Osteoblast (primary cell): Measurements from ENCODE around the gene IDNK. TPM values are rescaled to one million over a fixed set of nuclear protein-coding genes. Genes with fewer than 3 reads are reported as not detected.
"Not testable (repeated sequence)": the region's sequence is repeated elsewhere in the genome, so short reads cannot be mapped to it uniquely, and the experiment has no call there.

Experiments
- DNase-seq: peaks from one replicate; pipeline ENCODE4 v3.0.0; 2011; ENCODE audit warnings: low spot score, mixed read lengths; ENCODE audit not compliant: insufficient read length; ENCODE audit errors: missing footprints
- H2AFZ ChIP-seq: 2 replicates; pipeline ENCODE4 v1.6.0; 2011; ENCODE audit warnings: mild to moderate bottlenecking, low read length
- H3K27ac ChIP-seq: 2 replicates; pipeline ENCODE4 v1.5.1; 2011; ENCODE audit warnings: mild to moderate bottlenecking, low read depth, low read length, moderate library complexity
- H3K27me3 ChIP-seq: 2 replicates; pipeline ENCODE4 v1.6.0; 2012; ENCODE audit warnings: mild to moderate bottlenecking, control low read depth, inconsistent platforms, low read length, moderate library complexity; ENCODE audit not compliant: insufficient read depth
- H3K36me3 ChIP-seq: 2 replicates; pipeline ENCODE4 v1.5.1; 2011; ENCODE audit warnings: mild to moderate bottlenecking, low read length, control low read depth, moderate library complexity; ENCODE audit not compliant: insufficient read depth
- H3K4me1 ChIP-seq: 2 replicates; pipeline ENCODE4 v1.5.1; 2011; ENCODE audit warnings: mild to moderate bottlenecking, low read length, control low read depth, moderate library complexity; ENCODE audit not compliant: insufficient read depth
- H3K4me2 ChIP-seq: 2 replicates; pipeline ENCODE4 v1.6.0; 2011; ENCODE audit warnings: mild to moderate bottlenecking, low read length; ENCODE audit not compliant: insufficient read depth
- H3K4me3 ChIP-seq: fragments of 200-600 bp; sonication (generic); 3 replicates; pipeline ENCODE4 v1.5.1; 2012; ENCODE audit warnings: mild to moderate bottlenecking, low read length, inconsistent platforms; ENCODE audit not compliant: insufficient read depth
- H3K79me2 ChIP-seq: 2 replicates; pipeline ENCODE4 v1.6.0; 2012; ENCODE audit warnings: mild to moderate bottlenecking, low read length, control low read depth, inconsistent platforms; ENCODE audit not compliant: insufficient read depth
- H3K9me3 ChIP-seq: 2 replicates; pipeline ENCODE4 v1.5.1; 2011; ENCODE audit warnings: low read depth, low read length, control low read depth
- H4K20me1 ChIP-seq: 2 replicates; pipeline ENCODE4 v1.6.0; 2012; ENCODE audit warnings: mild to moderate bottlenecking, low read length, control low read depth; ENCODE audit not compliant: insufficient read depth
- total RNA-seq: library from RNA; depleted of rRNA; stranded (reverse); fragments of >200 nt; gene quantifications from 2 replicates; pipeline ENCODE4 v1.2.3, GENCODE V29; 2012
- TF ChIP-seq, protein P1 (sequence below): IDR thresholded peaks from 2 replicates; pipeline ENCODE4 v1.5.1; 2011; ENCODE audit warnings: mild to moderate bottlenecking, low read depth, low read length, moderate library complexity; ENCODE audit errors: extremely low read depth

The IDNK gene
- total RNA-seq, 1 donor = 4.0 TPM

DNA sequence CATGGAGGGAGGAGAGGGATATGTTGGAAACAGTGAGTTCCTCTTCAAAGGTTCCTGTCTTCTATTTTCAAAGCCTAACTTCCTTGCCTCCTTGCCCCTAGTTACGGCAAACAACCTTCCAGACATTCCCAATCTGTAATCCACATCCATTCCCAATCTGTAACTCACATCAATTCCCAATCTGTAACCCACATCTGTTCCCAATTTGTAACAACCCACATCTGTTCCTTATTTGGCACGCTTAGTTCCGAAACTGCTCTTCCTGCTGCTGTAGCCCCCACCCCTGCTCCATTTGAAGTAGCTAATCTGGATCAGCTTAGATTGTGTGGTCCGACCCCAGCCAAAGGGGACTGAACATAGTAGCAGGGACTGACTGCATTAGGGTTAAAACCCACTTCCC is 23.9 kb upstream of the IDNK start:
- Histone ChIP-seq H2AFZ (no peak overlapping the region), H3K79me2 (no peaks in the 10 kb centered on the region), H3K4me3 (no peak overlapping the region), H4K20me1 (no peaks in the 10 kb centered on the region), H3K27ac (no peak overlapping the region), H3K4me1 (no peaks in the 10 kb centered on the region), H3K4me2 (no peak overlapping the region), H3K36me3 (no peaks in the 10 kb centered on the region), H3K27me3 (no peaks in the 10 kb centered on the region), H3K9me3 (no peaks in the 10 kb centered on the region)
- TF ChIP-seq, protein P1, sequence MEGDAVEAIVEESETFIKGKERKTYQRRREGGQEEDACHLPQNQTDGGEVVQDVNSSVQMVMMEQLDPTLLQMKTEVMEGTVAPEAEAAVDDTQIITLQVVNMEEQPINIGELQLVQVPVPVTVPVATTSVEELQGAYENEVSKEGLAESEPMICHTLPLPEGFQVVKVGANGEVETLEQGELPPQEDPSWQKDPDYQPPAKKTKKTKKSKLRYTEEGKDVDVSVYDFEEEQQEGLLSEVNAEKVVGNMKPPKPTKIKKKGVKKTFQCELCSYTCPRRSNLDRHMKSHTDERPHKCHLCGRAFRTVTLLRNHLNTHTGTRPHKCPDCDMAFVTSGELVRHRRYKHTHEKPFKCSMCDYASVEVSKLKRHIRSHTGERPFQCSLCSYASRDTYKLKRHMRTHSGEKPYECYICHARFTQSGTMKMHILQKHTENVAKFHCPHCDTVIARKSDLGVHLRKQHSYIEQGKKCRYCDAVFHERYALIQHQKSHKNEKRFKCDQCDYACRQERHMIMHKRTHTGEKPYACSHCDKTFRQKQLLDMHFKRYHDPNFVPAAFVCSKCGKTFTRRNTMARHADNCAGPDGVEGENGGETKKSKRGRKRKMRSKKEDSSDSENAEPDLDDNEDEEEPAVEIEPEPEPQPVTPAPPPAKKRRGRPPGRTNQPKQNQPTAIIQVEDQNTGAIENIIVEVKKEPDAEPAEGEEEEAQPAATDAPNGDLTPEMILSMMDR = no peak
- no peak for DNase-seq

GRCh38 chr9:83601463-83601862 is 21.5 kb upstream of the IDNK start:
- no peaks in the 10 kb centered on the region for H3K9me3 ChIP-seq
- H3K4me2 ChIP-seq = no peak overlapping the region
- TF ChIP-seq, protein P1 = no peak
- H3K27me3 ChIP-seq = no peaks in the 10 kb centered on the region
- H4K20me1 ChIP-seq = no peaks in the 10 kb centered on the region
- no peaks in the 10 kb centered on the region for H3K79me2 ChIP-seq
- no peaks in the 10 kb centered on the region for H3K4me1 ChIP-seq
- H2AFZ ChIP-seq = no peak overlapping the region
- no peaks in the 10 kb centered on the region for H3K36me3 ChIP-seq
- DNase-seq = no peak
- no peak overlapping the region for H3K4me3 ChIP-seq
- H3K27ac ChIP-seq = no peak overlapping the region

DNA sequence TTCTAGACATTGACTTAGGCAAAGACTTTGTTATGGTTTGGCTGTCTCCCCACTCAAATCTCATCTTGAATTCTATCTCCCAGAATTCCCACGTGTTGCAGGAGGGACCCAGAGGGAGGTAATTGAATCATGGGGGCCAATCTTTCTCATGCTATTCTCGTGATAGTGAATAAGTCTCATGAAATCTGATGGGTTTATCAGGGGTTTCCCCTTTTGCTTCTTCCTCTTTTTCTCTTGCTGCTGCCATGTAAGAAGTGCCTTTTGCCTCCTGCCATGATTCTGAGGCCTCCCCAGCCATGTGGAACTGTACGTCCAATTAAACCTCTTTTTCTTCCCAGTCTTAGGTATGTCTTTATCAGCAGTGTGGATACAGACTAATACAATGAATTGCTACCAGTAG is 15.3 kb upstream of the IDNK start:
- H2AFZ ChIP-seq, DNase-seq, H3K4me2 ChIP-seq, H3K27ac ChIP-seq, H4K20me1 ChIP-seq, H3K4me3 ChIP-seq, H3K36me3 ChIP-seq, H3K9me3 ChIP-seq, H3K27me3 ChIP-seq, H3K4me1 ChIP-seq, H3K79me2 ChIP-seq: not testable (repeated sequence)

DNA sequence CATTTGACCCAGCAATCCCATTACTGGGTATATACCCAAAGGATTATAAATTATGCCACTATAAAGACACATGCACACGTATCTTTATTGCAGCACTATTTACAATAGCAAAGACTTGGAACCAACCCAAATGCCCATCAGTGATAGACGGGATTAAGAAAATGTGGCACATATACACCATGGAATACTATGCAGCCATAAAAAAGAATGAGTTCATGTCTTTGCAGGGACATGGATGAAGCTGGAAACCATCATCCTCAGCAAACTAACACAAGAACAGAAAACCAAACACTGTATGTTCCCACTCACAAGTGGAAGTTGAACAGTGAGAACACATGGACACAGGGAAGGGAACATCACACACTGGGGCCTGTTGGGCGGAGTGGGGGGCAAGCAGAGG is 9.6 kb upstream of the IDNK start:
- H3K79me2 ChIP-seq, H3K27me3 ChIP-seq, H3K36me3 ChIP-seq, H3K27ac ChIP-seq, H3K4me1 ChIP-seq, H4K20me1 ChIP-seq, H3K9me3 ChIP-seq, H3K4me2 ChIP-seq, H3K4me3 ChIP-seq, DNase-seq, H2AFZ ChIP-seq: not testable (repeated sequence)

GRCh38 chr9:83617299-83617698 is 5.6 kb upstream of the IDNK start:
- no peak overlapping the region for H2AFZ ChIP-seq
- H3K27me3 ChIP-seq = no peaks in the 10 kb centered on the region
- no peak for DNase-seq
- no peak overlapping the region for H3K4me3 ChIP-seq
- no peaks in the 10 kb centered on the region for H3K79me2 ChIP-seq
- TF ChIP-seq, protein P1 = no peak
- H3K4me2 ChIP-seq = no peak overlapping the region
- peaks cover 4% of the 10 kb centered on the region for H3K4me1 ChIP-seq
- no peaks in the 10 kb centered on the region for H4K20me1 ChIP-seq
- no peak overlapping the region for H3K27ac ChIP-seq
- H3K36me3 ChIP-seq = no peaks in the 10 kb centered on the region
- H3K9me3 ChIP-seq = no peaks in the 10 kb centered on the region
